H1 (cell line): ENCODE data around the gene FCGBP. TPM values are rescaled to one million over a fixed set of nuclear protein-coding genes. Genes with fewer than 3 reads are reported as not detected.
"Not testable (repeated sequence)": the region's sequence is repeated elsewhere in the genome, so short reads cannot be mapped to it uniquely, and the experiment has no call there.

Experiments
- CTCF ChIA-PET: fragments of 300-600 bp; sonication (Branson Sonifier 250); formaldehyde crosslinking; loops from one replicate; lab custom pipeline; 2021; ENCODE audit not compliant: partially characterized antibody; lab: Charles Lee
- POLR2A ChIA-PET: fragments of 300-600 bp; sonication (Branson Sonifier 250); formaldehyde crosslinking; loops from one replicate; lab custom pipeline; 2021; ENCODE audit warnings: inconsistent platforms; ENCODE audit not compliant: partially characterized antibody; lab: Charles Lee
- DNase-seq, 2 experiments: peaks; one replicate each; pipeline versions ENCODE4 v3.0.0 to v3.0.0-alpha.2; 2010 to 2022; ENCODE audit warnings: low spot score in 2 of 2, low read depth in 1 of 2, mixed read lengths in 1 of 2
- FAIRE-seq: peaks from 2 replicates; lab custom pipeline; 2011; peaks lifted over from hg19 to GRCh38; lab: Jason Lieb, UNC
- H2AFZ ChIP-seq: 2 replicates; pipeline ENCODE4 v1.8.1; 2012; ENCODE audit warnings: low read length, inconsistent platforms
- H2AK5ac ChIP-seq: 2 replicates; pipeline ENCODE4 v1.6.1; 2013; ENCODE audit warnings: low read depth, low read length
- H2BK120ac ChIP-seq: replicated peaks from 2 replicates; pipeline ENCODE3; 2013; ENCODE audit warnings: low read depth, low read length, inconsistent platforms
- H2BK12ac ChIP-seq: 2 replicates; pipeline ENCODE4 v1.6.1; 2013; ENCODE audit warnings: low read depth, low read length
- H2BK15ac ChIP-seq: 2 replicates; pipeline ENCODE4 v1.6.1; 2013; ENCODE audit warnings: low read length
- H2BK20ac ChIP-seq: 2 replicates; pipeline ENCODE4 v1.6.1; 2013; ENCODE audit warnings: low read length
- H2BK5ac ChIP-seq: 2 replicates; pipeline ENCODE4 v1.6.1; 2013; ENCODE audit warnings: low read depth, low read length
- H3K14ac ChIP-seq: 2 replicates; pipeline ENCODE4 v1.6.1; 2013; ENCODE audit warnings: inconsistent platforms; ENCODE audit not compliant: insufficient read length
- H3K18ac ChIP-seq: 2 replicates; pipeline ENCODE4 v1.6.1; 2013; ENCODE audit warnings: low read length; ENCODE audit errors: extremely low read depth
- H3K23ac ChIP-seq: 2 replicates; pipeline ENCODE4 v1.6.1; 2013; ENCODE audit warnings: inconsistent platforms; ENCODE audit not compliant: insufficient read length
- H3K23me2 ChIP-seq: 2 replicates; pipeline ENCODE4 v1.6.1; 2013; ENCODE audit warnings: low read depth, low read length
- H3K27ac ChIP-seq: 2 replicates; pipeline ENCODE4 v1.6.1; 2011; ENCODE audit warnings: low read depth, low read length, inconsistent platforms
- H3K27me3 ChIP-seq, 4 experiments: replicated peaks in 1 of 4; 1 replicate in 1 of 4; 2 replicates in 3 of 4; pipeline versions ENCODE4 v1.6.1 to v1.8.1; 2011 to 2013; ENCODE audit warnings: low read length in 3 of 4, mild to moderate bottlenecking in 3 of 4, inconsistent platforms in 2 of 4, mixed read lengths in 2 of 4, moderate library complexity in 1 of 4; ENCODE audit not compliant: control insufficient read depth in 3 of 4, insufficient read depth in 3 of 4; ENCODE audit errors: extremely low read depth in 1 of 4
- H3K36me3 ChIP-seq, 4 experiments: 2 replicates each; pipeline versions ENCODE4 v1.6.1 to v1.8.1; 2011 to 2013; ENCODE audit warnings: mild to moderate bottlenecking in 4 of 4, low read length in 3 of 4, moderate library complexity in 2 of 4, control low read depth in 1 of 4, inconsistent platforms in 1 of 4; ENCODE audit not compliant: insufficient read depth in 4 of 4, control insufficient read depth in 2 of 4
- H3K4ac ChIP-seq: replicated peaks from 2 replicates; pipeline ENCODE3; 2013; ENCODE audit warnings: low read length, low read depth, mixed read lengths, inconsistent platforms; ENCODE audit not compliant: insufficient read length
- H3K4me1 ChIP-seq, 4 experiments: replicated peaks in 1 of 4; 1 replicate in 1 of 4; 2 replicates in 3 of 4; pipeline versions ENCODE4 v1.6.1 to v1.8.1; 2011 to 2013; ENCODE audit warnings: low read length in 3 of 4, inconsistent platforms in 2 of 4, mixed read lengths in 1 of 4; ENCODE audit not compliant: insufficient read depth in 4 of 4, control insufficient read depth in 3 of 4
- H3K4me2 ChIP-seq, 2 experiments: 2 replicates each; pipeline versions ENCODE4 v1.6.1 to v1.8.1; 2011 to 2013; ENCODE audit warnings: low read depth in 2 of 2, low read length in 2 of 2, control low read depth in 1 of 2, inconsistent platforms in 1 of 2, mild to moderate bottlenecking in 1 of 2; ENCODE audit not compliant: insufficient read depth in 1 of 2
- H3K4me3 ChIP-seq, 4 experiments: fragments of 200-600, 300-600 bp in 1 of 4; sonication (generic), shearing (Covaris generic), sonication (Bioruptor Twin) in 1 of 4; 2 replicates each; pipeline versions ENCODE4 v1.5.1 to v1.8.1; 2011 to 2016; ENCODE audit warnings: low read length in 4 of 4, low read depth in 3 of 4, control low read depth in 2 of 4, inconsistent platforms in 2 of 4, mild to moderate bottlenecking in 2 of 4, mixed read lengths in 1 of 4, moderate library complexity in 1 of 4; ENCODE audit not compliant: insufficient read depth in 2 of 4; ENCODE audit errors: extremely low read depth in 1 of 4
- H3K56ac ChIP-seq: replicated peaks from 2 replicates; pipeline ENCODE3; 2013; ENCODE audit warnings: low read depth, mild to moderate bottlenecking, mixed read lengths, low read length, inconsistent platforms; ENCODE audit not compliant: insufficient read length
- H3K79me1 ChIP-seq: 2 replicates; pipeline ENCODE4 v1.6.1; 2013; ENCODE audit warnings: low read depth, low read length, control low read depth
- H3K79me2 ChIP-seq, 2 experiments: 2 replicates each; pipeline versions ENCODE4 v1.6.1 to v1.8.1; 2012 to 2013; ENCODE audit warnings: low read length in 2 of 2, mild to moderate bottlenecking in 2 of 2, inconsistent platforms in 1 of 2; ENCODE audit not compliant: insufficient read depth in 2 of 2, control insufficient read depth in 1 of 2
- H3K9ac ChIP-seq, 4 experiments: replicated peaks in 1 of 4; 1 replicate in 1 of 4; 2 replicates in 3 of 4; pipeline versions ENCODE4 v1.6.1 to v1.8.1; 2011 to 2013; ENCODE audit warnings: low read depth in 3 of 4, low read length in 3 of 4, control low read depth in 2 of 4, mild to moderate bottlenecking in 2 of 4, moderate library complexity in 2 of 4, inconsistent platforms in 1 of 4; ENCODE audit errors: extremely low read depth in 1 of 4
- H3K9me3 ChIP-seq, 2 experiments: 2 replicates each; pipeline versions ENCODE4 v1.6.1 to v1.8.1; 2012 to 2013; ENCODE audit warnings: mild to moderate bottlenecking in 2 of 2, moderate library complexity in 2 of 2, control low read depth in 1 of 2, inconsistent platforms in 1 of 2, low read depth in 1 of 2, low read length in 1 of 2, mixed read lengths in 1 of 2; ENCODE audit not compliant: insufficient read depth in 2 of 2
- H4K20me1 ChIP-seq, 2 experiments: replicated peaks in 1 of 2; 2 replicates each; pipeline versions ENCODE3 to v1.8.1; 2011 to 2013; ENCODE audit warnings: inconsistent platforms in 2 of 2, low read length in 2 of 2, mild to moderate bottlenecking in 1 of 2; ENCODE audit not compliant: insufficient read depth in 2 of 2, control insufficient read depth in 1 of 2
- H4K5ac ChIP-seq: 2 replicates; pipeline ENCODE4 v1.6.1; 2013; ENCODE audit warnings: low read length, low read depth, mixed read lengths, inconsistent platforms; ENCODE audit not compliant: insufficient read length
- H4K8ac ChIP-seq: 2 replicates; pipeline ENCODE4 v1.8.0; 2013; ENCODE audit warnings: mild to moderate bottlenecking, moderate library complexity, low read length, inconsistent platforms; ENCODE audit not compliant: insufficient read depth; ENCODE audit errors: extremely low read depth
- H4K91ac ChIP-seq: replicated peaks from 2 replicates; pipeline ENCODE3; 2013; ENCODE audit warnings: low read length, mixed read lengths, inconsistent platforms; ENCODE audit not compliant: insufficient read length
- WGBS, 2 experiments: shearing (Covaris generic) in 1 of 2; methylation state at CpG; one replicate each; pipeline versions ENCODE4 v1.1.6 to v1.1.7; 2013 to 2015; ENCODE audit warnings: low lambda C conversion rate in 2 of 2, mixed read lengths in 2 of 2, inconsistent platforms in 1 of 2, low coverage in 1 of 2, missing lambda C conversion rate in 1 of 2; ENCODE audit not compliant: insufficient replicate concordance in 2 of 2, insufficient coverage in 1 of 2, insufficient read length in 1 of 2; ENCODE audit errors: extremely low coverage in 1 of 2, missing lambda C conversion rate in 1 of 2; 5-methylcytosine and 5-hydroxymethylcytosine counted together
- polyA plus RNA-seq, 7 experiments: library from polyadenylated mRNA; depleted of rRNA in 3 of 7; stranded (reverse) in 5 of 7; unstranded in 2 of 7; fragments of >200 nt in 5 of 7; fragments of 200-250 nt in 2 of 7; gene quantifications; 1 replicate in 5 of 7; 2 replicates in 1 of 7; 4 replicates in 1 of 7; pipeline versions ENCODE4 v1.2.1 to v1.2.3, GENCODE V29; 2011 to 2013; ENCODE audit warnings: missing spikeins in 2 of 7, mixed read lengths in 2 of 7
- total RNA-seq: library from RNA; stranded (reverse); fragmentation: NEBNext Ultra II Directional; extraction: Animal tissue kit (Norgen Biotek cat#: 25700); gene quantifications from 2 replicates; pipeline ENCODE4 v1.2.1, GENCODE V29; 2021

Gene FCGBP
- total and polyA plus RNA-seq, 2 of the 8 experiments (the other 6 are each of a cell fraction or from before 2014, with no cell fraction given) = 1.1 to 3.1 TPM

- H3K4me2 ChIP-seq, H2BK15ac ChIP-seq, H4K5ac ChIP-seq, H3K9ac ChIP-seq, H2BK5ac ChIP-seq, H3K9me3 ChIP-seq, H4K20me1 ChIP-seq, H3K27me3 ChIP-seq, H3K36me3 ChIP-seq, H2BK20ac ChIP-seq, H3K23ac ChIP-seq, H4K91ac ChIP-seq, CTCF ChIA-PET, H2BK12ac ChIP-seq, H2AK5ac ChIP-seq, POLR2A ChIA-PET, H2BK120ac ChIP-seq, H3K4me3 ChIP-seq, DNase-seq, H3K14ac ChIP-seq, H3K27ac ChIP-seq, FAIRE-seq, H4K8ac ChIP-seq, H3K79me2 ChIP-seq, H2AFZ ChIP-seq, H3K4me1 ChIP-seq, H3K79me1 ChIP-seq, H3K56ac ChIP-seq, H3K4ac ChIP-seq, H3K18ac ChIP-seq, H3K23me2 ChIP-seq: not testable (repeated sequence)
- 76% methylated on average over 4 of the region's 9 CpGs; no CpG with 5 or more reads in 1 of the 2 experiments for WGBS, 2 experiments
Measured at GRCh38 chr19:39884721-39885120, 49.7 kb downstream of the FCGBP start.

Other genes starting within 250 kb of the FCGBP start
- gene LGALS14, start 230.2 kb downstream of the FCGBP start, total RNA-seq = 0.50 and 1.1 TPM in 2 replicates
- 0.22 and 0.77 TPM in 2 replicates for gene LGALS14, start 230.2 kb downstream of the FCGBP start, polyA plus RNA-seq (2011; rRNA removed)
- gene CLC, start 196.6 kb downstream of the FCGBP start, total RNA-seq = 10.1 and 12.4 TPM in 2 replicates
- gene CLC, start 196.6 kb downstream of the FCGBP start, polyA plus RNA-seq (2011; rRNA removed) = 4.0 and 6.4 TPM in 2 replicates
- not detected in 2 replicates for gene LEUTX, start 155.8 kb downstream of the FCGBP start, total RNA-seq
- gene LEUTX, start 155.8 kb downstream of the FCGBP start, polyA plus RNA-seq (2011; rRNA removed) = not detected in 2 replicates
- 14.8 and 15.8 TPM in 2 replicates for gene DYRK1B, start 100.5 kb downstream of the FCGBP start, total RNA-seq
- 6.9 and 13.6 TPM in 2 replicates for gene DYRK1B, start 100.5 kb downstream of the FCGBP start, polyA plus RNA-seq (2011; rRNA removed)
- 790 and 809 TPM in 2 replicates for gene FBL, start 88.3 kb downstream of the FCGBP start, total RNA-seq
- gene FBL, start 88.3 kb downstream of the FCGBP start, polyA plus RNA-seq (2011; rRNA removed) = 1,361 and 1,596 TPM in 2 replicates
- gene PSMC4, start 36.5 kb upstream of the FCGBP start, total RNA-seq = 126 and 127 TPM in 2 replicates
- gene PSMC4, start 36.5 kb upstream of the FCGBP start, polyA plus RNA-seq (2011; rRNA removed) = 116 and 148 TPM in 2 replicates
- 1.1 and 1.9 TPM in 2 replicates for gene ZNF546, start 62.4 kb upstream of the FCGBP start, total RNA-seq
- 0.05 and 0.21 TPM in 2 replicates for gene ZNF546, start 62.4 kb upstream of the FCGBP start, polyA plus RNA-seq (2011; rRNA removed)
- 17.1 and 22.4 TPM in 2 replicates for gene ZNF780B, start 121.6 kb upstream of the FCGBP start, total RNA-seq
- 2.2 and 3.1 TPM in 2 replicates for gene ZNF780B, start 121.6 kb upstream of the FCGBP start, polyA plus RNA-seq (2011; rRNA removed)
- 11.0 and 12.0 TPM in 2 replicates for gene ZNF780A, start 156.3 kb upstream of the FCGBP start, total RNA-seq
- gene ZNF780A, start 156.3 kb upstream of the FCGBP start, polyA plus RNA-seq (2011; rRNA removed) = 3.5 and 3.9 TPM in 2 replicates